Fibroblast of lung (primary cell): ENCODE measurements around the gene ARHGAP35.

ENCODE experiments used
- CTCF ChIP-seq, 2 donors: IDR thresholded peaks in 1 of 2; conservative IDR thresholded peaks in 1 of 2; 1 replicate in 1 of 2; 2 replicates in 1 of 2; pipeline ENCODE4 v1.5.1; 2011 to 2012; ENCODE audit warnings: low read length in 2 of 2, control low read depth in 1 of 2, inconsistent platforms in 1 of 2, low read depth in 1 of 2, mild to moderate bottlenecking in 1 of 2
- EZH2 ChIP-seq: IDR thresholded peaks from 2 replicates; pipeline ENCODE4 v1.5.1; 2012; ENCODE audit warnings: low read length, control low read depth, mild to moderate bottlenecking; ENCODE audit errors: missing control alignments

GRCh38 chr19:46860125-46860845 is 512 bp upstream of the ARHGAP35 start:
- no peak for TF ChIP-seq CTCF (conservative IDR thresholded peaks at IDR 0.05 in 1 of 2, IDR thresholded peaks at IDR 0.05 in 1 of 2; ENCODE audit: low read depth in 1 of 2, low read length in 2 of 2)
- no peak for TF ChIP-seq EZH2
